Liver (tissue), 2 donors: ENCODE results near the gene GADL1.

Experiments used
- TF ChIP-seq, protein P1 (sequence below): fragments of 150-350 bp; IDR thresholded peaks from 2 replicates; pipeline ENCODE4 v1.5.1; 2017; ENCODE audit warnings: improper control_type of control experiment, low read depth, low read length; ENCODE audit not compliant: missing input control
- TF ChIP-seq, protein P2 (sequence below): IDR thresholded peaks from 2 replicates; pipeline ENCODE4 v1.6.1; 2016; ENCODE audit warnings: antibody characterized with exemption, mild to moderate bottlenecking
- donor health status: healthy.

DNA sequence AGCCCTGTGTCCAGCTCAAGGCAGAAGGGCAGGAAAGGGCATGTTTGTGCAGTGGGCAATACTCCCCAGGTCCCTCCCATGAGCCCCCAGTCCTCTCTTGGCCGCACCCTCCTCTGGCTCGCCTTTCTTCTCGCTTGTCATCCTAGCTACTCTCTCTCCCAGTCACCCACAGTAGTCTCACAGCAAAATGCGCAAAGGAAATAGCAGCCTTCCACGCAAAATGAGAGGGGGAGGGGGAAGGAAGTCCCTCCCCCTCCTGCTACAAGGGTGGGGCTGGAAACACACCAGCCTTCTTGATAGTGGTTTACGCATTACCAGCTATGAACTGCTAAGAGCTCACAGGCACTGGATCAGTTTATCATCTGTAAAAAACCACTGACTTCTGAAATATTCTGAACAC, 83.8 kb downstream of the GADL1 start:
- TF ChIP-seq, protein P1, sequence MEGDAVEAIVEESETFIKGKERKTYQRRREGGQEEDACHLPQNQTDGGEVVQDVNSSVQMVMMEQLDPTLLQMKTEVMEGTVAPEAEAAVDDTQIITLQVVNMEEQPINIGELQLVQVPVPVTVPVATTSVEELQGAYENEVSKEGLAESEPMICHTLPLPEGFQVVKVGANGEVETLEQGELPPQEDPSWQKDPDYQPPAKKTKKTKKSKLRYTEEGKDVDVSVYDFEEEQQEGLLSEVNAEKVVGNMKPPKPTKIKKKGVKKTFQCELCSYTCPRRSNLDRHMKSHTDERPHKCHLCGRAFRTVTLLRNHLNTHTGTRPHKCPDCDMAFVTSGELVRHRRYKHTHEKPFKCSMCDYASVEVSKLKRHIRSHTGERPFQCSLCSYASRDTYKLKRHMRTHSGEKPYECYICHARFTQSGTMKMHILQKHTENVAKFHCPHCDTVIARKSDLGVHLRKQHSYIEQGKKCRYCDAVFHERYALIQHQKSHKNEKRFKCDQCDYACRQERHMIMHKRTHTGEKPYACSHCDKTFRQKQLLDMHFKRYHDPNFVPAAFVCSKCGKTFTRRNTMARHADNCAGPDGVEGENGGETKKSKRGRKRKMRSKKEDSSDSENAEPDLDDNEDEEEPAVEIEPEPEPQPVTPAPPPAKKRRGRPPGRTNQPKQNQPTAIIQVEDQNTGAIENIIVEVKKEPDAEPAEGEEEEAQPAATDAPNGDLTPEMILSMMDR = no peak
- TF ChIP-seq, protein P2, sequence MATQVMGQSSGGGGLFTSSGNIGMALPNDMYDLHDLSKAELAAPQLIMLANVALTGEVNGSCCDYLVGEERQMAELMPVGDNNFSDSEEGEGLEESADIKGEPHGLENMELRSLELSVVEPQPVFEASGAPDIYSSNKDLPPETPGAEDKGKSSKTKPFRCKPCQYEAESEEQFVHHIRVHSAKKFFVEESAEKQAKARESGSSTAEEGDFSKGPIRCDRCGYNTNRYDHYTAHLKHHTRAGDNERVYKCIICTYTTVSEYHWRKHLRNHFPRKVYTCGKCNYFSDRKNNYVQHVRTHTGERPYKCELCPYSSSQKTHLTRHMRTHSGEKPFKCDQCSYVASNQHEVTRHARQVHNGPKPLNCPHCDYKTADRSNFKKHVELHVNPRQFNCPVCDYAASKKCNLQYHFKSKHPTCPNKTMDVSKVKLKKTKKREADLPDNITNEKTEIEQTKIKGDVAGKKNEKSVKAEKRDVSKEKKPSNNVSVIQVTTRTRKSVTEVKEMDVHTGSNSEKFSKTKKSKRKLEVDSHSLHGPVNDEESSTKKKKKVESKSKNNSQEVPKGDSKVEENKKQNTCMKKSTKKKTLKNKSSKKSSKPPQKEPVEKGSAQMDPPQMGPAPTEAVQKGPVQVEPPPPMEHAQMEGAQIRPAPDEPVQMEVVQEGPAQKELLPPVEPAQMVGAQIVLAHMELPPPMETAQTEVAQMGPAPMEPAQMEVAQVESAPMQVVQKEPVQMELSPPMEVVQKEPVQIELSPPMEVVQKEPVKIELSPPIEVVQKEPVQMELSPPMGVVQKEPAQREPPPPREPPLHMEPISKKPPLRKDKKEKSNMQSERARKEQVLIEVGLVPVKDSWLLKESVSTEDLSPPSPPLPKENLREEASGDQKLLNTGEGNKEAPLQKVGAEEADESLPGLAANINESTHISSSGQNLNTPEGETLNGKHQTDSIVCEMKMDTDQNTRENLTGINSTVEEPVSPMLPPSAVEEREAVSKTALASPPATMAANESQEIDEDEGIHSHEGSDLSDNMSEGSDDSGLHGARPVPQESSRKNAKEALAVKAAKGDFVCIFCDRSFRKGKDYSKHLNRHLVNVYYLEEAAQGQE = no peak
